NCI-H2081 treated with DMSO at 0.1 percent for 48 hours (cell line): ENCODE measurements around the gene SLC47A2.

Source experiments
- DNase-seq: peaks from one replicate; lab custom pipeline; 2025; lab: John Stamatoyannopoulos, UW

Gene SLC47A2

DNA sequence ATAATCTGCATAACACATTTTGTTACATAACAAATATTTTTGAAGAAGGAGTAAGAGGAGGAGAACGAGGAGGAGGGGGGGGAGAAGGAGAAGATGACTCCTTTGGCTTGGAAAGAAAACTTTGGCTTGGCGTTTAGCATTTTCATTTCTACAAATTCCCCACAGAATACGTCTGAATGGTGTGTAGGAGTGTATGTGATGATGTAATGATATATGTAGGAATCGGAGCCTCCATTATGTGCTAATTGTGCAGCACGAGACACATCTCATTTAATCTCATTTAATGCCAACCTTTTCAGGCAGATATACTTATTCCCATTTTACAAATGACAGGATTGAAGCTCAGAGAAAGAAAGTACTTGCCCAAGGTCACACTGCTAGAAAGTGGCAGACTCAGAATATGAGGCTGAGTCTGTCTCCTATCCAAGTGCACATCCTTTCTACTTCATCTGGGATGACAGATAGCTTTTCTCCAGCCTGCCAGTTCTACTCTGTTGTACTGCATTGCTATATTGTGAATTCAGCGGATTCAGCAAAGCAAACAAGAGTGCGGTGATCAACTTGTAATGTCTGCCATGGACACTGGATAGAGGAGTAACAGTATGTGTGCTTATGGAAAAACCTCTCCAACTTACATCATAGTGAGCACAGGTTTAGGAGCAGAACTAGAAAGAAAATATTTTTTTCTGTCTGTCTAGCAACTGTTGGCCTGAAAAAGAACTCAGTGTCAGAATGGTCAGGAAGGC lies 10.4 kb upstream of the SLC47A2 start:
- DNase-seq: no peak

DNA sequence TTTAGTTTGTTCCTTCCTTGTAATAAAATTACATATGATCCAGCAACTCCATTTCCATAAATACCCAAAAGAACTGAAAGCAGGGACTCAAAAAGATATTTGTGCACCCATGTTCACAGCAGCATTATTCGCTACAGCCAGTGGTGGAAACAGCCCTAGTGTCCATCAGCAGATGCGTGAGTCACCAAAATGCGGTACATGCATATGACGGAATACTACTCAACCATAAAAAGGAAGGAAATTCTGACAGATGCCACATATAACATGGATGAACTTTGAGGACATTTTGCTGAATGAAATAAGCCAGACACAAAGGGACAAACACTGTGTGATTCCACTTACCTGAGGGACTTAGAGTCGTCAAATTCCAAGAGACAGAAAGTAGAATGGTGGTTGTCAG lies 9.1 kb upstream of the SLC47A2 start:
- DNase-seq: no peak

GRCh38 chr17:19724501-19725420 lies 8.4 kb upstream of the SLC47A2 start:
- DNase-seq: no peak

- DNase-seq: no peak
These were observed 7.6 kb upstream of the SLC47A2 start for GRCh38 chr17:19723964-19724363.

DNA sequence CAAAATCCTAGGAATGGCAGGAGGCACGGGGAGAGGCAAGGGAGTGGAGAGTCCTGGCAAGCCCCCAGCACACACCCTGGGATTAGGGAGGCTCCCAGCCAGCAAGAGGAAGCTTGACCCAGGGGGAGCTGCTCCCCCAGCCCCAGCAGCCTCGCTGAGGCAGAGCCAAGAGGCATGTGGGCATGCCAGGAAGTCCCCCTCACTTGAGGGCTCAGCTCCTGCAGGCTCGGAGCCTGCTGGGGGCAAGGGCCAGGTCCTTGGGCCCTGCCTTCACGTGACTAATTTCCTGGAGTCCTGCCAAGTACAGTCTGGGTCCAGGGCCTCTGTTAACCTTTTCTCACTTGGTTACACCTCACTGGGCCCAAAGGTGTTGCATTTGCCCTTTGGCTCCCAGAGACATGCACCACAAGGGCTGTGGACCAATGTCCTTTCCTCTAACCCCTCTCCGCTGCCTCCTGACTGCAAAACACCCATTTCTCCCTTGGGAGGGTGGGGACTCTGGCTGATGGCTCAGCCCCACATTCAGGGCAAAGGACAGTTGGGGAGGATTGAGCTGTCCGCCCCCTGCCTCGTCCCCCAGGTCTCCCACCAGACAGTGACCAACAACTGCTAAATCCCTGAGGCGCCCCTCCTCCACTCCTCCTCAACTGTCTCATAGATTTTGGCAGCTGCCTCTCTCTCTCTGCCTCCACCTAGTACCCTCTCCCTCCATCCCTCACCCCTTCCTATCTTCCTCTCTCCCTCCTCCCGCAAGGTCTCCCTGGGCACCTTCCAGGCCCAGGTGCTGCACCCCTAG lies 4.4 kb upstream of the SLC47A2 start:
- DNase-seq: no peak

- DNase-seq: no peak
These were observed 3.8 kb upstream of the SLC47A2 start for GRCh38 chr17:19720210-19720475.

GRCh38 chr17:19719355-19720209 lies 3.2 kb upstream of the SLC47A2 start:
- no peak for DNase-seq

GRCh38 chr17:19718613-19719354 lies 2.4 kb upstream of the SLC47A2 start:
- no peak for DNase-seq

- DNase-seq: no peak
These were observed 1.7 kb upstream of the SLC47A2 start for GRCh38 chr17:19718041-19718612.

GRCh38 chr17:19717411-19717908 lies 1.1 kb upstream of the SLC47A2 start:
- no peak for DNase-seq

DNA sequence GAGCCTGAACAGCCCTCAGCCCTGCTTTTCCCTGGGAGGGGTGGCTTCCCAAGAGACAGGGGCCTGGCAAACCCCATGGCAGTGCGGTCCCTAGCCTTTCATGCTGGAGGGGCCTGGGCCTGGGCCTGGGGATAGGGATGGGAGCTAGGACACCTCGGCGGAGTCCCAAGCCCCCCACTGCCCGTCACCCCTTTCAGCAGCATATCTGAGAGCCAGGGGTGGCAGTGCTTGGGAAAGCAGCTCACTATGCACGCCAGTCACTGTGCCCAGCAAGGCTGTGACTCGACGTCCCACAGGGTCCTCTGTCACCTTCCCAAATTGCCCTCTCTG lies 612 bp upstream of the SLC47A2 start:
- no peak for DNase-seq

DNA sequence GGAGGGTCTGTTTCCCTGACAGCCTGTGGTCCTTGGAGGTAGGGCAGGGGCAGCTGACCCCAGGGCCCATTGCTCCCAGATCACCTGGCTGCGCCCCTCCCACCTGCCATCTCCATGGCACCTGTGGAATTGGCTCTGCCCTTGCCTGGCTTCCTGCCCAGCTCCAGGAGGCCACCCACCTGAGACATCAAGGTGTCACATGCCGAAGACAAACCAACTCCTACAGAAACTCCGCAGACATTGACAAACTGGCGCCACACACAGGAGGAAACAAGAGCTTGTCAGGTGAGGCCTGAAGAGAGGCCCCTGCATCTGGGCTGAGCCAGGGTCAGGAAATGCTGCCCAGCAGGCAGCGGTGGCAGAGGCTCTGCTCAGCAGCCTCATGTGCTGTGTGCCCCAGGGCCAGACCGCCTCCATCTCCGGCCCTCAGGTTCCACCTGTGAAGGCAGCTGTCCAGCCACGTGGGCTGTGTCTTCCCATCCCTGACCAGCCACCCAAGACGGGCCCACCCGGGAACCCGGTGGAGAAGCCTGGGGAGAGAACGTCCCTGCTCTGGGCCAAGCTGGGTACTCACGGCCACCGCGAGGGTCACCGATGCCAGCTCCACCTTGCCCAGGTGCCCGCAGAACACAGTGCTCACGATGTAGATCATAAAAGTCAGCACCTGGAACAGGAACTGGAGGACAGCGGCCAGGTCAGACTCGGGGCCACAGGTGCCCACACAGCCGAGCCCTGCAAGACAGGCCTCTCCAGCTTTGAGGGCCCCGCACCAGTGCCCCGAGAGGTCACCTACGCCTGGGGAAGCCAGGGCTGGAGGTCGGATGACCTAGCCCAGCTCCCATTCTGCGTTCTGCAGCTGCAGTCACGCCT lies 1.6 kb downstream of the SLC47A2 start:
- DNase-seq: no peak

DNA sequence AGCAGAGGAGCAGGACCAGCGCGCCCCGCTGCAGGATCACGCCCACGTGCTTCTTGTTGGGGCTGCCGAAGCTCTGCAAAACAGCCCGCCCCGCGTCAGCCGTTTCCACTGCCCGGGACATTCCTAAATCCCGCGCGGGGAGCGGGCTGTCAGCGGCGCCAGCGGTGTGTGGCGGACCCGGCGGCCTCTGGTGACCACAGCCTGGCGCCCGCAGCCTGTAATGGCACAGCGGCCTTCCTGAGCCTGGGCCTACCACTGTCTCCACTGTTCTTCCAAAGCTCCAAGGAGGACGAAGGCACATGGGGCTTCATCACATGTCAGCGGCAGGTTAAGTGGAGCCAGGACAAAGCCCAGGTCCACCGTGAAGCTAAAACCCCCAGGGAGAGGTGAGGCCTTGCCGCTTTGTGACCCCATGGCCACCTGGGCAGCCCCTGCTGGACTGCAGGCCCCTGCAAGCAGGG lies 2.5 kb downstream of the SLC47A2 start:
- DNase-seq: no peak

DNA sequence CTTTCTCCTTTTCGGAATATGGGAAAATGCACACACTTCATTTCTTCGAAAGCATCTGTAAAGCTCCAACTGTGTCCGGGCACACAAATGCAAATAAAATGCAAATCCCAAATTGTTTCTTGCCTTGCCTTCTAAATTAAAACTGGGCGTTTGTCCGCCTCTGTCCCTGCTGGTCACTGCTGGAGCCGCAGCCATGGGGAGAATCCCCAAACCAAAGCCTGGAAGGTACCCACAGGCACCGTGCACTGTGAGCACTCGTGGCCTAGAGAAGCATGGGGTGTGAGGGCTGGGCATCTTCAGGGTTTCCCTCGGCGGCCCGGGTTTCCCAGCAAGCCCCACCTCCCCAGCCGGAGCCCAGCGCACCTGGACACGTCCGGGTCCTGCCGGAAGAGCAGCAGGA lies 2.9 kb downstream of the SLC47A2 start:
- DNase-seq: no peak

- no peak for DNase-seq
These were observed 3.9 kb downstream of the SLC47A2 start for GRCh38 chr17:19712436-19713004.

DNA sequence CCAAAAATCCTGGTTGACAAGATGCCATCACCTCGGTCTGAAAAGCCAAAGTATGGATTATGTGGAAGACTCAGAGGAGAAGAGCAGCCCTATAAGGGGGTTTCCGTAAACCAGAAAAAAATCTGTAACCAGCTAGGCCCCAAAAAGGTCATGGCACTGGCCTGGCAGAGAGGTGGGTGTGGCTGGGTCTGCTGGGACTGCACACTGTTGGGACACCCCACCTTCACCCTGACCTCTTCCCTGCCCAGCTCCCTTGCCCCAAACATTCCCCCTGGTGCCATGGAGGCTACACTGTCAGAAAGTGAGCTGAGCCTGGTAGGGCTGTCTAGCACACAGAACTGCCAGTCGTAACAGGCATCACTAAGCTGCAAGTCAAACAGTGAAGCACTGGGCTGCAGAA lies 6.5 kb downstream of the SLC47A2 start:
- no peak for DNase-seq

GRCh38 chr17:19708431-19709175 lies 7.8 kb downstream of the SLC47A2 start:
- DNase-seq: no peak

- no peak for DNase-seq
These were observed 8.6 kb downstream of the SLC47A2 start for GRCh38 chr17:19707728-19708221.
